GM12892 (cell line): ENCODE data around the gene ZNF532.

ENCODE experiments used
- POLR2A ChIP-seq: IDR thresholded peaks from 2 replicates; pipeline ENCODE4 v1.6.1; 2011; ENCODE audit warnings: low read depth, low read length, control low read depth
- POLR2AphosphoS5 ChIP-seq: IDR thresholded peaks from 2 replicates; pipeline ENCODE4 v1.6.1; 2011; ENCODE audit warnings: low read depth, low read length, control low read depth
- TAF1 ChIP-seq: IDR thresholded peaks from 2 replicates; pipeline ENCODE4 v1.6.1; 2011; ENCODE audit warnings: low read depth, mild to moderate bottlenecking, control low read depth, low read length, borderline replicate concordance

DNA sequence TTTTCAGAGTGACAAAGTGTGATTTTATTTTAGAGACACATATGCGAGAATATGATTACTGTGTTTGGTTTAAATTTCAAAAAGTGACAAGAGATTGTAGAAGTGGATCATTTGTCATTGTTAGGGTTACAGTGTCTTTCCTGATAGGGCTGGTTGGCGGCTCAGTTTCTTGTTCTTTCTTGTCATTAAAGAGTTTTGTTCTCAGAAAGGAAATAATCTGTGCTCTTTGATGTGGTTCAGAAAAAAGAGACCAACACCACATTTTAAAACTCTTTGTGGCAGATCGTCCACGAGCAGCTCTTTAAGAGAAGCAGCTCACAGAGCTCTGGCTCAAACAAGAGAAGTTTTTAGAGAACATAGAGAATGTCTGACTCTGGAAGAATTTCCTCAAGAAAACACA is 45.6 kb upstream of the ZNF532 start:
- TF ChIP-seq POLR2AphosphoS5: no peak
- TF ChIP-seq POLR2A: no peak
- TF ChIP-seq TAF1: no peak
